ENCODE measurements around the gene LILRB4.

LILRB4 gene

GRCh38 chr19:54665530-54665929 is 2.7 kb downstream of the LILRB4 start:
- H3K18ac ChIP-seq (ENCODE audit: low read length) = no peak overlapping the region
- no peak for DNase-seq
- no peak overlapping the region for H4K8ac ChIP-seq (ENCODE audit: low read depth, low read length)
- no peaks in the 10 kb centered on the region for H3K4me1 ChIP-seq (ENCODE audit: control insufficient read depth, low read depth, low read length)
- no peak overlapping the region for H2BK5ac ChIP-seq (ENCODE audit: low read length)
- H2AK5ac ChIP-seq (ENCODE audit: low read length) = no peak overlapping the region
- H3K4me3 ChIP-seq (ENCODE audit: low read length) = no peak overlapping the region
- H3K27ac ChIP-seq (ENCODE audit: low read depth, low read length) = no peak overlapping the region
- no peak overlapping the region for H4K5ac ChIP-seq (ENCODE audit: low read length)
- H3K4ac ChIP-seq (ENCODE audit: low read depth, low read length) = no peak overlapping the region
- H2BK15ac ChIP-seq (replicated peaks; ENCODE audit: low read depth) = no peak overlapping the region
- no peaks in the 10 kb centered on the region for H3K79me2 ChIP-seq (ENCODE audit: control insufficient read depth, insufficient read depth, low read length)
- WGBS (ENCODE audit: extremely low coverage, insufficient coverage, low lambda C conversion rate) = no CpG with 5 or more reads among the region's 6 CpGs
- H3K27me3 ChIP-seq (ENCODE audit: insufficient read depth, low read length, poor library complexity) = no peaks in the 10 kb centered on the region
- no peak overlapping the region for H3K9ac ChIP-seq (ENCODE audit: low read length)
- H2BK120ac ChIP-seq (ENCODE audit: low read depth, low read length) = no peak overlapping the region
- no peaks in the 10 kb centered on the region for H3K36me3 ChIP-seq (ENCODE audit: control insufficient read depth, insufficient read depth, low read length)
- no peaks in the 10 kb centered on the region for H3K79me1 ChIP-seq (ENCODE audit: low read length)
- H3K4me2 ChIP-seq (ENCODE audit: low read length) = no peak overlapping the region
- H3K56ac ChIP-seq (ENCODE audit: low read length) = no peak overlapping the region
- H3K23ac ChIP-seq (ENCODE audit: low read length) = no peak overlapping the region

- Histone ChIP-seq H4K5ac (ENCODE audit: low read length) (no peak overlapping the region), H2BK15ac (replicated peaks; ENCODE audit: low read depth) (no peak overlapping the region), H2AK5ac (ENCODE audit: low read length) (no peak overlapping the region), H3K4ac (ENCODE audit: low read depth, low read length) (no peak overlapping the region), H3K56ac (ENCODE audit: low read length) (no peak overlapping the region), H3K27me3 (ENCODE audit: insufficient read depth, low read length, poor library complexity) (no peaks in the 10 kb centered on the region), H3K23ac (ENCODE audit: low read length) (no peak overlapping the region), H3K18ac (ENCODE audit: low read length) (no peak overlapping the region), H2BK5ac (ENCODE audit: low read length) (no peak overlapping the region), H3K4me3 (ENCODE audit: low read length) (no peak overlapping the region), H3K36me3 (ENCODE audit: control insufficient read depth, insufficient read depth, low read length) (no peaks in the 10 kb centered on the region), H3K4me1 (ENCODE audit: control insufficient read depth, low read depth, low read length) (no peaks in the 10 kb centered on the region), H3K9ac (ENCODE audit: low read length) (no peak overlapping the region), H3K4me2 (ENCODE audit: low read length) (no peak overlapping the region), H3K79me2 (ENCODE audit: control insufficient read depth, insufficient read depth, low read length) (no peaks in the 10 kb centered on the region), H2BK120ac (ENCODE audit: low read depth, low read length) (no peak overlapping the region), H3K27ac (ENCODE audit: low read depth, low read length) (no peak overlapping the region), H3K79me1 (ENCODE audit: low read length) (no peaks in the 10 kb centered on the region), H4K8ac (ENCODE audit: low read depth, low read length) (no peak overlapping the region)
- WGBS (ENCODE audit: extremely low coverage, insufficient coverage, low lambda C conversion rate) = no CpG with 5 or more reads among the region's 12 CpGs
- no peak for DNase-seq
Observed at GRCh38 chr19:54667217-54667616, 4.4 kb downstream of the LILRB4 start.

GRCh38 chr19:54668353-54668752 is 5.6 kb downstream of the LILRB4 start:
- Histone ChIP-seq H3K4ac (ENCODE audit: low read depth, low read length) (no peak overlapping the region), H3K36me3 (ENCODE audit: control insufficient read depth, insufficient read depth, low read length) (no peaks in the 10 kb centered on the region), H3K4me2 (ENCODE audit: low read length) (no peak overlapping the region), H2BK120ac (ENCODE audit: low read depth, low read length) (no peak overlapping the region), H3K79me1 (ENCODE audit: low read length) (no peaks in the 10 kb centered on the region), H4K8ac (ENCODE audit: low read depth, low read length) (no peak overlapping the region), H3K18ac (ENCODE audit: low read length) (no peak overlapping the region), H2BK15ac (replicated peaks; ENCODE audit: low read depth) (no peak overlapping the region), H2AK5ac (ENCODE audit: low read length) (no peak overlapping the region), H3K9ac (ENCODE audit: low read length) (no peak overlapping the region), H4K5ac (ENCODE audit: low read length) (no peak overlapping the region), H3K4me1 (ENCODE audit: control insufficient read depth, low read depth, low read length) (no peaks in the 10 kb centered on the region), H3K79me2 (ENCODE audit: control insufficient read depth, insufficient read depth, low read length) (no peaks in the 10 kb centered on the region), H2BK5ac (ENCODE audit: low read length) (no peak overlapping the region), H3K27me3 (ENCODE audit: insufficient read depth, low read length, poor library complexity) (no peaks in the 10 kb centered on the region), H3K56ac (ENCODE audit: low read length) (no peak overlapping the region), H3K27ac (ENCODE audit: low read depth, low read length) (no peak overlapping the region), H3K23ac (ENCODE audit: low read length) (no peak overlapping the region), H3K4me3 (ENCODE audit: low read length) (no peak overlapping the region)
- no peak for DNase-seq
- WGBS (ENCODE audit: extremely low coverage, insufficient coverage, low lambda C conversion rate) = no CpG with 5 or more reads among the region's 1 CpG

- H3K56ac ChIP-seq (ENCODE audit: low read length) = no peak overlapping the region
- H3K18ac ChIP-seq (ENCODE audit: low read length) = no peak overlapping the region
- no peak for DNase-seq
- H3K27me3 ChIP-seq (ENCODE audit: insufficient read depth, low read length, poor library complexity) = no peaks in the 10 kb centered on the region
- H3K4me3 ChIP-seq (ENCODE audit: low read length) = no peak overlapping the region
- H3K4me2 ChIP-seq (ENCODE audit: low read length) = no peak overlapping the region
- H3K79me1 ChIP-seq (ENCODE audit: low read length) = no peaks in the 10 kb centered on the region
- H4K5ac ChIP-seq (ENCODE audit: low read length) = no peak overlapping the region
- H3K4me1 ChIP-seq (ENCODE audit: control insufficient read depth, low read depth, low read length) = no peaks in the 10 kb centered on the region
- H2BK120ac ChIP-seq (ENCODE audit: low read depth, low read length) = no peak overlapping the region
- WGBS (ENCODE audit: extremely low coverage, insufficient coverage, low lambda C conversion rate) = no CpG with 5 or more reads among the region's 3 CpGs
- no peak overlapping the region for H3K27ac ChIP-seq (ENCODE audit: low read depth, low read length)
- no peak overlapping the region for H2AK5ac ChIP-seq (ENCODE audit: low read length)
- no peaks in the 10 kb centered on the region for H3K36me3 ChIP-seq (ENCODE audit: control insufficient read depth, insufficient read depth, low read length)
- H3K23ac ChIP-seq (ENCODE audit: low read length) = no peak overlapping the region
- no peak overlapping the region for H3K4ac ChIP-seq (ENCODE audit: low read depth, low read length)
- H2BK15ac ChIP-seq (replicated peaks; ENCODE audit: low read depth) = no peak overlapping the region
- no peaks in the 10 kb centered on the region for H3K79me2 ChIP-seq (ENCODE audit: control insufficient read depth, insufficient read depth, low read length)
- no peak overlapping the region for H3K9ac ChIP-seq (ENCODE audit: low read length)
- H4K8ac ChIP-seq (ENCODE audit: low read depth, low read length) = no peak overlapping the region
- H2BK5ac ChIP-seq (ENCODE audit: low read length) = no peak overlapping the region
Observed at GRCh38 chr19:54670576-54671357, 8.0 kb downstream of the LILRB4 start.

GRCh38 chr19:54673222-54673621 is 10.4 kb downstream of the LILRB4 start:
- Histone ChIP-seq H3K56ac (ENCODE audit: low read length) (no peak overlapping the region), H2BK15ac (replicated peaks; ENCODE audit: low read depth) (no peak overlapping the region), H2BK5ac (ENCODE audit: low read length) (no peak overlapping the region), H3K18ac (ENCODE audit: low read length) (no peak overlapping the region), H3K23ac (ENCODE audit: low read length) (no peak overlapping the region), H3K9ac (ENCODE audit: low read length) (no peak overlapping the region), H3K36me3 (ENCODE audit: control insufficient read depth, insufficient read depth, low read length) (no peaks in the 10 kb centered on the region), H3K27ac (ENCODE audit: low read depth, low read length) (no peak overlapping the region), H4K8ac (ENCODE audit: low read depth, low read length) (no peak overlapping the region), H3K4ac (ENCODE audit: low read depth, low read length) (no peak overlapping the region), H4K5ac (ENCODE audit: low read length) (no peak overlapping the region), H3K4me2 (ENCODE audit: low read length) (no peak overlapping the region), H3K79me2 (ENCODE audit: control insufficient read depth, insufficient read depth, low read length) (no peaks in the 10 kb centered on the region), H2BK120ac (ENCODE audit: low read depth, low read length) (no peak overlapping the region), H3K27me3 (ENCODE audit: insufficient read depth, low read length, poor library complexity) (no peaks in the 10 kb centered on the region), H3K79me1 (ENCODE audit: low read length) (no peaks in the 10 kb centered on the region), H2AK5ac (ENCODE audit: low read length) (no peak overlapping the region), H3K4me1 (ENCODE audit: control insufficient read depth, low read depth, low read length) (no peaks in the 10 kb centered on the region), H3K4me3 (ENCODE audit: low read length) (no peak overlapping the region)
- DNase-seq = no peak
- WGBS (ENCODE audit: extremely low coverage, insufficient coverage, low lambda C conversion rate) = no CpG with 5 or more reads among the region's 1 CpG
